ENCODE results near the gene XKR8. TPM values are rescaled to one million over a fixed set of nuclear protein-coding genes. Genes with fewer than 3 reads are reported as not detected.

XKR8 gene
- 1 to 10 TPM; 1.8 to 4.9 (median 4.6) TPM for total RNA-seq

GRCh38 chr1:27959792-27960603, at the start of gene XKR8:
Gene XKR8, plus strand, starts transcription at chr1:27959973. Its CDS starts 97 bp downstream, at chr1:27960070.
- TF ChIP-seq CTCF (IDR thresholded peaks at IDR 0.05; ENCODE audit: low read depth), result no peak

- TF ChIP-seq CTCF (IDR thresholded peaks at IDR 0.05; ENCODE audit: low read depth), result no peak
Observed at GRCh38 chr1:27912429-27912828, 47.3 kb upstream of the XKR8 start.

GRCh38 chr1:27915082-27915575, 44.6 kb upstream of the XKR8 start:
- no peak for TF ChIP-seq CTCF (IDR thresholded peaks at IDR 0.05; ENCODE audit: low read depth)

GRCh38 chr1:27922272-27922671, 37.5 kb upstream of the XKR8 start:
- no peak for TF ChIP-seq CTCF (IDR thresholded peaks at IDR 0.05; ENCODE audit: low read depth)

- no peak for TF ChIP-seq CTCF (IDR thresholded peaks at IDR 0.05; ENCODE audit: low read depth)
Observed at GRCh38 chr1:27928216-27928954, 31.4 kb upstream of the XKR8 start.

GRCh38 chr1:27931184-27931583, 28.6 kb upstream of the XKR8 start:
- no peak for TF ChIP-seq CTCF (IDR thresholded peaks at IDR 0.05; ENCODE audit: low read depth)

GRCh38 chr1:27931759-27932158, 28.0 kb upstream of the XKR8 start:
- no peak for TF ChIP-seq CTCF (IDR thresholded peaks at IDR 0.05; ENCODE audit: low read depth)

Measured in subcutaneous adipose tissue (tissue), 4 donors.